GM18498 (cell line): ENCODE measurements around the gene ATXN7L1.

Source experiments
- ATAC-seq: cut with Tn5 transposase; IDR thresholded peaks from one replicate; pipeline ENCODE4 v1.9.1; 2021; ENCODE audit warnings: mild to moderate bottlenecking, moderate library complexity; ENCODE audit not compliant: unreplicated experiment

Gene ATXN7L1

DNA sequence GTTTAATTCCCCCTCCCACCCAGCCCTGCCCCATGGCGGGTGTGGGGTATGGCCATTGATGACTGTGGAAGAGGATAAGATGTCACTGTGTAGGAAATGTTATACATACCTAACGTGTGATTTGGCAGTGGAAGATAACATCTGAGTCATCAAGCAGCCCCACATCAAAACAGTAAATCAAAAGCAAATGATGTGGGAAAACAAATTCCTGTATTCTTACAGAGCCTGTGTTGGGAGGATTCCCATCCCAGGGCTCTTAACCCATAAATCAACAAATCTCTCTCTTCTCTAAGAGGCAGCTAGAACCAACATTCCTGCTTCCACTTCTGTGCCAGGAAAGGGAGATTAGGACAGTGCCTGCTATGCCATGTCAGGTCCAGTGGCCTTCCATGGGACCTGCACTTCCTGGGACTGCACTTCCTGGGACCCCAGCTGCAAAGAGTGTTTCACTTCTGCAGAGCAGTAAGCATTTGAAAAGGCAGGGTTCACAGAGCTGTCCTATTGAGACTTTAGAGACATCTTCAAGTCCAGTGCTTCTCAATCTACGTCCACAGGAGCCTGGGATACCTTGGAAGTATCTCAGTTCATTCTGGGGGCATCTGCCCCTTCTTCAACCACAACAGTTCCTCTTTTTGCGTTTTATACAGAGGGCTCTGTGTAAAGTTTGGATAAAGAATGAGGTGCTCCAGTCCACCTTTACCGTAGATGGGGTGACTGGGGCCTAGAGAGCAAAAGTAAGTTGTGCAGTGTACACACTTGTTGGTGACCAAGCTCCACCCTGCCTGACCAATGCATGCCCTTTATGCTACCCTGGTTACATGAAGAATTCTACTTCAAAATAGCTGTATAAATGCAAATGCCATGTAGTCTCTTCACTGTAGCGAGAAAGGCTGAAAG, 45.7 kb downstream of the ATXN7L1 start:
- ATAC-seq, result no peak

DNA sequence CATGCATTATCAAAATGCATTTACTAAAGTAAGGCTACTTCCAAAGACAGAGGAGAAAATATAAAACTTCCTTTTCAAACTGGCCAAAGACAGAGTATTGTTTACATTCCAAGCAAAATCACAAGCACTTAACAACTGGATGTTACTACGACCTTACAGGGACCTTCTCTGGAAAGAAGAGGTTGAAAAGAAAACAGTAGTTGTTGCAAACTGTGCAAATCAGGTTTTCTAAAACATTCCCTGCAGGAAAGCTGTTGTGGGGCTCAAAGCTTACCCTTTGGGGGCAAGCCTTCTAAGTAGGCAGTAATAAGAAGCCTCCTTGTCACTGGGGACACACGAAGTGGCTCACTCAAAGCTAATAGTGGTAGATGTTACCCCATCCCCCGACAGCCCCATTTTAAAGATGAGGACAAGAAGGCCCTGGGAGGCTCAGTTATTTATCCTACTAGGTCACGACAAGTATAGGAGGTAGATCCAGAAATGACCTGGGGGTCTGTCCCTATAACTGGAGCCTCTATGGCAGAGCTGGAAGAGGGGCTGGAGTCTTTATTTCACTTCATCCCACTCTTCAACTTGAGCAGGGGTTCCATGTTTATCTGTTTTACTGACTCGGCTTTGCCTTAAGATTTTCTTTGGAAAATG, 46.6 kb downstream of the ATXN7L1 start:
- no peak for ATAC-seq

DNA sequence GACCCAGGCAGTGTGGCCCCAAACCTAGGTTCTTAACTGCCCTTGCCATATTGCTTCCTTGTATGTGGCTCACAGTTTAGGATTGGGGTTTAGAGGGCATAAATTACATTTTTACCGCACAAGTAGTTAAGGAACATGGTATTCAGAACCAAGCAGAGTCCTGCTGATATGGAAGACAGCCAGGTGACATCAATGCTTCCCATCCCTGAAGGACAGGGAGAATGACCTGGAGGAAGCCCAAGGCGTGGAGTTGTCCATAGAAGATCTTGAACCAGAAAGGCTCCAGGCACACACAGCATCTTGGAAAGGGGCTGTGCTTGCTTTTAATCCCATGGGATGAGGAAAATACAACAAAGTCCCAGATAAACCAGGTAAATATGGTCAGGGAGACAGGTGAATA, 48.3 kb downstream of the ATXN7L1 start:
- ATAC-seq, result no peak

DNA sequence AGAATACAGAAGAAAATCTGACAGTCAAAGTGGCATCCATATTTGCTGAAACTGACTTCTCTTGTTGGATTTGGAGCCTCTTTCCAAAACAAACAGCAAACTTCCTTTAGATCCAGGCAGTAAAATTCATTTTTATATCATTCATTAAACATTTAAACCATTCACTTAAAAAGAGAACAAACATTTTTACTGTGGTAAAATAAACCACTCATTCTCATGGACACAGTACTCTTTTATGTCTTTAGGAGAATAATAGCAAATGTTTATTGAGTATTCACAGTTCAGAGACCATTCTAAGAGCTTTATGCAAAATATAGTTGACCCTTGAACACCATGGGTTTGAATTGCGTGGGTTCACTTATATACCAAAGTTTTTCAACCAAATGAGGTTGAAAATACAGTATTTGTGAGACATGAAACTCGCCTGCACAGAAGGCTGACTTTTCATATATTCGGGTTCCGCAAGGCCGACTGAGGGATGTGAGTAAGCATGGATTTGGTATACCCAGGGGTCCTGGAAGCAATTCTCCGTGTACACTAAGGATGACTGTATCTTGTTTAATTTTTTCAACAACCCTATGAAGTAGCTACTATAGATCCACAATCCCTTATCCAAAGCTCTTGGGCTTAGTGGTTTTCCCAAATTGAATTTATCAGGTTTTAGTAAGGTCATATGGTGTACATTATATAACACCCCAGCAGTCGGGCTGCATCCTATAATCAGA, 49.1 kb downstream of the ATXN7L1 start:
- ATAC-seq, result no peak

DNA sequence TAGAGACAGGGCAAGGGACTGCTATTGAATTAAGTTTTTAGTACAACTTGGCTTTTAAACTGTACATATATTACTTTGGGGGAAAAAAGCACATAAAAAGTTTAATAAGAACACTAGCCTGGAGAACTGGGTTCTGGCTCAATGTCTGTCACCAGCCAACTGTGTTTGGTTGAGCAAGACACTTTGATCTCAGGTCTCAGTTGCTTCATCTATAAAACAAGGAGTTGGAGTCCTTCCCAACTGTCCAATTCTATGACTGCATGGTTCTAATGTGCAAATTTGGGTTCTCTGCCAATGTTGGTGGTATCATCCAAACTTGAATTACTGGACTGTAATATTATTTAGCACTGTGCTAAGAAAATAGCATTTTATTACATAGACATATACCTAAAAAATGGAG, 50.3 kb downstream of the ATXN7L1 start:
- no peak for ATAC-seq

DNA sequence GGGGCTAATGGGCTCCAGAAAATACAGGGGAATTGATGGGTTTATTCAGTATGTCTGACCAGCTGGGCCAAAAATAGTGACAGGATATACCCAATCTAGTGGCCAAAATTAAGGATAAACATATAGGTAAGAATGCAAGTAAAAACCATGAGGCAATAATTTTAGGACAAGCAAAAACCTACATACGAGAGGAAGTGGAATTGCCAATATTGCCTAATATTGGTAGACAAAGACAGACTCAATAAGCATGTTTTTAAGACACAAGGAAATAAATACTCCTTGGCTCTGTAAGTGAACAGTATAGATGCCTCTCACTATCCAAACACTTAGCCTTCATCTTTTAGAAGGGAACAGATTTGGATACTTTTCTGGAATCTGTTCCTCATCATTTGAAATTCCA, 51.0 kb downstream of the ATXN7L1 start:
- no peak for ATAC-seq

DNA sequence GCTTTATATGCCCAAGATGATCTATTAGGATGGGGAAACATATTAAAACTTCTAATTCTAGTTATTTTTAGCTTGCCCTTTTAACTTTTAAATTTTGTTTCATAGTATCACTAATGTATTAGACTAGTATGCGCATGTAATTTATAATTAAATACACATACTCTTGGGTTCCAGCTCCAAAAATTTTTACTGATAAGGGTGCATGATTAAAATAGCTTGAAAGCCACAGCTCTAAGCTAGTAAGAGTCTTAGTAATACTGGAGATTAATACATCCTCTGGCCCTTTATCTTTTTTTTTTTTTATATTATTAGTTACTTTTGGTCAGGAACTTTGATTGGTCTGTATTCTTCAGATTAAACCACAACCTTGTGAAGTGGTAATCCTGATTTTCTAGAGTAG, 53.6 kb downstream of the ATXN7L1 start:
- ATAC-seq, result no peak

DNA sequence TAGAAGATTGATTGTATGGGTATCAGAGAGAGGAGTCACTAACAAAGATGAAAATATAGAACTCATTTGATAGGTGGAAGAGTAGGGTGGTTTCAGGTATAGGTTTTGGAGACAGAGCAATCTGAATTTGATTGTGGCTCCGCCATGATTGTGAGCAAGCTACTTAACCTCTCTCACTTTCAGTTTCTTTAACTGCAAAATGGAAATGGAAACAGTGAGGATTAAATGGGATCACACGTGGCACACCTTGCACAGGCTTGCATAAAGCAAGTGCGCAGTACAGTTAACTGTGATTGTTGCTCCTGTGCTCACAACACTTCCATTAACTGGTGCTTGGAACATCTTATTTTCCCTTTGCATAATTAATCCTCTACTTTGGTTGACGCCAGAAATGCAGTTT, 54.9 kb downstream of the ATXN7L1 start:
- no peak for ATAC-seq

DNA sequence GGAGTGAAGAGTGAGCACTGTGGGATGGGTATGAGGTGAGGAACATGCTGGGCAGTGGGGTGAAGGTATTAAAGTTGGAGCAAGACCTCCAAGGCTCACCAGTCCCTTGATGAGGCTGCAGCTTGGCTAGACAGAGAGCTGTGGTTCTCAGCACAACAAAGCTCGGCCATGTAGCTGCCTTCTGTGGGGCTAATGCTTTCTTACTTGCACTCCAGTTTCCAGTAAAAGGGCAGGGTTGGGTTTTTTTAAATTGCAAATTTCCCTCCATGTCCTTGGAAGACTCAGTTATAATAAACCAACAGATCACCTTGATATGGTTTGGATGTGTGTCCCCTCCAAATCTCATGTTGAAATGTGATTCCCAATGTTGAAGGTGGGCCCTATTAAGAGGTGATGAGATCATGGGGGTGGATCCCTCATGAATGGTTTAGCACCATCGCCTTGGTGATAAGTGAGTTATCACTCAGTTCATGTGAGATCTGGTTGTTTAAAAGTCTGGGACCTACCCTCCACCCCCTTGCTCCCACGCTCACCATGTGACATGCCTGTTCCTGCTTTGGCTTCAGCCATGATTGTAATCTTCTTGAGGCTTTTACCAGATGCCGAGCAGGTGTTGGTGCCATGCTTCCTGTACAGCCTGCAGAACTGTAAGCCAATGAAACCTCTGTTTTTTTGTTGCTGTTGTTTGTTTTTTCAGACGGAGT, 55.9 kb downstream of the ATXN7L1 start:
- ATAC-seq, result no peak

DNA sequence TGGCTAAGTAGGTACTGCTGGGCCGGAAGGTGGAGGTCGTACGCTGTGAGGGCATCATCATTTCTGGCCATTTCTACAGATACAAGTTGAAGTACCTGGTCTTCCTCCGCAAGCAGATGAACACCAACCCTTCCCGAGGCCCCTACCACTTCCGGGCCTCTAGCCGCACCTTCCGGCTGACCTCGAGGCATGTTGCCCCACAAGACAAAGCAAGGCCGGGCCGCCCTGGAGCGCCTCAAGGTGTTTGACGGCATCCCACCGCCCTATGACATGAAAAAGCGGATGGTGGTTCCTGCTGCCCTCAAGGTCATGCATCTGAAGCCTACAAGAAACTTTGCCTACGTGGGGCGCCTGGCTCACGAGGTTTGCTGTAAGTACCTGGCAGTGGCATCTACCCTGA, 56.8 kb downstream of the ATXN7L1 start:
- ATAC-seq, result no peak

DNA sequence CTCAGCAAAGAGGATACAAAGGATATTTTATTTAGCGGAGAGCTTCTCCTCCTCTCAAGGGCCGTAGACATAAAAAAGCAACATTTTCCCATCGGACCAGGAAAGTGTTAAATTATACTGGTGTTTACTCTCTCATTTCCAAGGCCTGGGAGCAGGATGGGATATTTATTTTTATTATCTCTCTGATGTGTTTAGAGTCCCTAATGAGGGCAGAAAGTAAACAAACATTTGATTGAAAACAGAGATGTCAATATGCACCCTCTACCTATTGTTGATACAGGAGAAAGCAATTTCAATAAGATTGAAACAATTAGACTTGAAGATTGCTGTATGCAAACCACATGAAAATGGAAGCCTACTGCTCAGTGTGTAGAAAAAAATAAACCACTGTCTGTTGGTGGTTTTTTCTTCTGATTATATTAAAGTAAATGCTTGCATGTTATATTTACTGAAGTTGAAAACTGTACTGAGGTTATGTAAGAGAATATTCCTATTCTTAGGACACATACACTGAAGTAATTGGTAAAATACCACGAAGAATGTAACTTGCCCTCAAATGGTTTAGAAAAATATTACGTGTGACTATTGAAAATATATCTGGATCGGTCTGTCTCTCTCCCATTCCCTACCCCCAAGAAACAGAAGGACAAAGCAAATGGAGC, 59.3 kb downstream of the ATXN7L1 start:
- ATAC-seq, result no peak

DNA sequence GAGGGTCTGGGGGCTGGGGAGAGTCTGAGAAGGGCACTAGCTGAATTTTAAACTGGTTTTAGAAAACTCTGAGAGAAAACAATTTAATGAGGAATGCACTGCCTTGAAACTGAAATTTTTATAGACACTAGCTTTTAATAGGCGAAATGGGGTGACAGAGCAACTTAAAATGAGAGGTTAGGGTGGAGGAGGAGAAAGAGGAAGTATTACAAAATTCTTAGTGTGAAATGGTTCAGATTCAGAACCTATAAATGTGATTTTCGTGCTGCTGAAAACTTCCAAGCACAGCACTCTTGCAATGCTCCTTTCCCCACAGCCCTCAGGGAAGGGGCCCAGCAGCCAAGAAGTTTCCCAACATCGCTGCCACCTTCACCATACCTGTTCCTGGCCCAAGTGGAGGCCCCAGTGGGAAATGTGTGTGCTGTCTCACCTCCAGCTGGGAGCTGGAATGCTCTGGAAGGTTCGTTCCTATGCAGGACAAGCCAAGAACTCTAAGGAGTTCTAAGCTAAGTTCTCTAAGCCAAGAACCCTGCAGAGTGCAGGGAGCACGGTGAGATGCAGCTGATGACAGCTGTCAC, 60.0 kb downstream of the ATXN7L1 start:
- ATAC-seq, result no peak

DNA sequence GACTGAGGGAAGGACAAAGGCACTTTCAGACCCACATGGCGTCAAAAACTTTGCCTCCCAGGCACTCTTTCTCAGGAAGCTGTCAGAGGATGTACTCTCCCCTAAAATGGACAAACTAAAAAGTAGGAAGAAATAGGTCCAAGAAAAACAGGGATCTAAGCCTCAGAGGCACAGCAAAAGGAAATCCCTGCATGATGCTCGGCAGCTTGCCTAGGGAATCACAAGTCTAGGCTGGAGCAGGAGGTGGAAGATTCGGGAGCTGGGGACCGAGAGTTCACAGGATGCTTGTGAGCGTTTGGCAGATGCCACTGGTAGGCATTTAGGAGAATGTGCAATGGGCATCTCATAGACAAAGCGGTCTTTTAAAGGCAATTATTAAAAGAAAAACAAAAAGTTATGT, 60.8 kb downstream of the ATXN7L1 start:
- ATAC-seq, result no peak

DNA sequence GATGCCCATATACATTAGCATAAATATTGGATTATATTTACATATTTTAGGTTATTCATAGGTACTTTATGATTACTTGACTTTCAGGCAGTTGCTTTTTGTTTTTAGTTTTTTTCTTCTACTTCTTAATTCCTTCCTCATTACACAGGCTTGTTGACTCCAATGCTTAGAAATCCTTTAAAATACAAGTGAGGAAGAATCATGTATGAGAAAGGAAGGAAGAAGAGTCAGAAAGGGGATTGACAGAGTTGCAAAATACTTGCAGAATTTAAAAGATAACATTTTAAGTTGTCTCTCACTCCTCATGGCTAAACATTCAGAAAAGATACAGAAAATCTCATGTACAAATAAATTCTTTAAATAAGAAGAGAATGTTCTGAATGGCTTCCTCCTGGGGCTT, 61.9 kb downstream of the ATXN7L1 start:
- no peak for ATAC-seq

DNA sequence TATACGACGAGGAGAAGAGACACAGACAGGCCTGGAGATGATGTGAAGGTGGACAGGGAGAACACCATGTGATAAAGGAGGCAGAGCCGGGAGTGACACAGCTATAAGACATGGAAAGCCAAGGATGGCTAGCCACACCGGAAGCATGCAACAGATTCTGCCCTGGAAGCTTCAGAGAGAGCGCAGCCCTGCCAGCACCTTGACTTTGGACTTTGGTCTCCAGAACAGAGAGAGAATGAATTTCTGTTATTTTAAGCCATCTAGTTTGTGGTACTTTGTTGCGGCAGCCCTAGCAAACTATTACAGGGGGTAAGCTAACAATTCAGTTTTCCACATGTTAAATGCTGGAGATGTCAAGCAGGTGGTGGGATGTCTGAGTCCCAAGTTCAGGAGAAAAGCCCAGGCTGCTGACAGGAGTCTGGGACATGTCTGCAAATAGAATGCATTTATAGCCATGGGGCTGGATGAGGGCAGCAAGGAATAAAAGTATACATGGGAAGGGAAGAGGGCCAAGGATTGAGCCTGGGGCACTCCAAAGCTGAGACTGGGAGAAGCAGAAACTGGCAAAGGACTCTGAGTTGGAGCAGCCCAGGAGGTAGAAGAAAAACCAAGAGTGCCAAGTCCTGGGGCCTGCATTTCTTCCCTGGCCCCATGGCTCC, 65.1 kb downstream of the ATXN7L1 start:
- no peak for ATAC-seq

DNA sequence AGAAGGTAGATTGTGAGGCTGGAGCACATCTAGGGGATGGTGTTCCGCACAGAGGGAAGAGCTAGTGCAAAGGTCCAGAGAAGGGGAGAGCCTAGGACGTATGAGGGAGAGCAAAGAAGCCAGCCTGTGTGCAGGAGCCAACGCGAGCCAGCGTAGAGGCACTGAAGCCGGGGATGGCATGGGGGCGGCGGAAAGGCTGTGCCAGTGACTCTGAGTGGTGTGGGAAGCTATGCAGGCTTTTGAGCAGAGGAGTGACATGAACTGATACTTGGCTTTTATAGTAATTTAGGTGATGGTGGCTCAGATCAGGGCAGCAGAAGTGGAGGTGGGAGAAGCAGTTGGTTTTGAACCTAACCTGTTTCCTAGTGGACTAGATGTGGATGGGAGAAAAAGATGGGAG, 65.8 kb downstream of the ATXN7L1 start:
- ATAC-seq, result no peak

DNA sequence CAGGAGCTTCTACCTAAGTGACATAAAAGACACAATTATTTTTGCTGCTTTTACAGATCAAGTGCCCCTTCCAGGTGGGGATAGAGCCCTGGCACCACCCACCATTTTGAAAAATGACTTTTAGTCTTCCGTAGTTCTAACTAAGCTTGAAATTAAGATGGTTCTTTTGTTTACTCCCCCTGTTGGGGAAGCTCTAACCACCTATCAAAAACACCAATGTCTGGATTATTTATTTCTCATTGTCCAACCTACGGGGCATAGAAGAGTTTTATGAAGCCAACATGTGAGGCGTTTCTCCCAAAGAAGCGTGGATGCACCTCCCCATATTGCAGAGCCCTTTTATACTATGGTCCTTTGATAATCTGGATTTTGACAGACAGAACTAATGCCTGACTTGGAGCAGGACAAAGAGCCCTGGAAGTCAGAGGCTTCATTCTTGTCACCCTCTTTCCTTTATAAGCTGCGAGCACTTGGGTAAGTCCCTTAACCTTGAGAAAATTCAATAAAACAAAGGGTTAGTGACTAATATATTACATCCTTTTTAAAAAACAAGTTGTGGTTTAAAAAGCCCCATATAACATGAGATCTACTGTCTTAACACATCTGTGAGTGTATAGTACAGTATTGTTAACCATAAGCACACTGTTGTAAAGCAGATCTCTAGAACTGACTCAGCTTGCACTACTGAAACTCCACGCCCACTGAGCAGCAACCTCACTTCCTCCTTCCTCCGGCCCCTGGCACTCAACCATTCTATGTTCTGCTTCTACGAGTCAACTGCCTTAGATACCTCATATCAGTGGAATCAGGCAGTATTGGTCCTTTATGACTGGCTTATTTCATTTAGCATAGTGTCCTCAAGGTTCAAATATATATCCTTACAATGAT, 67.5 kb downstream of the ATXN7L1 start:
- peak; percentile 97 for ATAC-seq

DNA sequence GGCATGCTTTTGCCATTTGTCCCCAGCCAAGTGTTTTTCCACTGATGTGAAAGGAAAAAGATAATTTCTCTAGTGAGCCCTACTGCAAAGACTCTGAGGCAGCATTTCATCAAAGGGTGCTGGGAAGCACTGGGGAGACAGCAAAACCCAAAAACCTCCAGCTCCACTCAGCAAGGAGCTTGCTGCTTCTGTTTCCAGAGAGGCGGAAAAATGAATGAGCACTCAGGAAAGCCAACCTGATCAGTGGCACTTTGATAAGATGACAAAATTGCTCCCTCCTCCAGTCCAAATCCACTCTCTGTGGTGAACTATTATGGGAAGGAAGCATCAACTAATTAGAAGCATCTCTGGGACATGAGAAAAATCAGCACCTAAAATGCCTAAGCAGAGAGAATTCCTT, 68.2 kb downstream of the ATXN7L1 start:
- ATAC-seq, result no peak

DNA sequence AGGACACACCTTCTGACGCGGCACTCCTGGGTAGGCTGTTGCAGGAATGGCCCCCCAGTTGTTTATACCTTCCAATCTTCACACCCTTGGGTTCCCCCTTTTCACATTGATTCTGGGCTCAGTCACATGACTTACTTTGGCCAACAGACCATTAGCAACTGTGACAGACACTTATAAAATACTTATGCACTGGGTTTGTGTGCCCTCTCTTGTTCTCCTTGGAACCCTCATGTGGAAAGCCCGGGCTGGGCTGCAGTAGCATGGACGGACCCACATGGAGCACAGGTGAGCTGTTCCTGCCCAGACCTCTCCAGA, 69.0 kb downstream of the ATXN7L1 start:
- ATAC-seq, result no peak
